Parathyroid adenoma (tissue), 2 donors: ENCODE results near the gene CEP85L.

Source experiments
- H2AFZ ChIP-seq: fragments of 300-600 bp; sonication (generic); one replicate; pipeline ENCODE4 v1.7.0; 2017; ENCODE audit warnings: antibody characterized with exemption, mild to moderate bottlenecking
- H3K27ac ChIP-seq: fragments of 300-600 bp; sonication (generic); one replicate; pipeline ENCODE4 v1.7.0; 2017
- H3K27me3 ChIP-seq: fragments of 300-600 bp; sonication (generic); one replicate; pipeline ENCODE4 v1.7.0; 2017; ENCODE audit warnings: low read length; ENCODE audit not compliant: control insufficient read depth, insufficient read depth
- H3K36me3 ChIP-seq: fragments of 300-600 bp; sonication (generic); one replicate; pipeline ENCODE4 v1.7.0; 2017; ENCODE audit warnings: low read length; ENCODE audit not compliant: control insufficient read depth, insufficient read depth
- H3K4me1 ChIP-seq: fragments of 300-600 bp; sonication (generic); one replicate; pipeline ENCODE4 v1.7.0; 2017; ENCODE audit warnings: control low read depth
- H3K4me2 ChIP-seq: fragments of 300-600 bp; sonication (generic); one replicate; pipeline ENCODE4 v1.7.0; 2017; ENCODE audit warnings: low read length
- H3K4me3 ChIP-seq: fragments of 300-600 bp; sonication (generic); one replicate; pipeline ENCODE4 v1.7.0; 2017; ENCODE audit warnings: low read depth, low read length
- H3K79me2 ChIP-seq: fragments of 300-600 bp; sonication (generic); one replicate; pipeline ENCODE4 v1.7.0; 2017; ENCODE audit warnings: control low read depth
- H3K9ac ChIP-seq: fragments of 300-600 bp; sonication (generic); one replicate; pipeline ENCODE4 v1.7.0; 2017; ENCODE audit warnings: mild to moderate bottlenecking
- H3K9me3 ChIP-seq: fragments of 300-600 bp; sonication (generic); one replicate; pipeline ENCODE4 v1.7.0; 2017; ENCODE audit warnings: low read length; ENCODE audit not compliant: control insufficient read depth
- CTCF ChIP-seq: fragments of 300-600 bp; sonication (generic); IDR thresholded peaks from one replicate; pipeline ENCODE4 v1.7.0; 2017; ENCODE audit warnings: antibody characterized with exemption, mild to moderate bottlenecking
- donor health status: primary hyperparathyroidism.

Gene CEP85L

GRCh38 chr6:118544105-118544504 lies 107.3 kb downstream of the CEP85L start:
- Histone ChIP-seq H3K4me2 (no peak overlapping the region), H3K27ac (no peak overlapping the region), H3K4me1 (no peaks in the 10 kb centered on the region), H3K9ac (no peak overlapping the region), H3K79me2 (peaks cover 14% of the 10 kb centered on the region), H3K9me3 (no peaks in the 10 kb centered on the region), H3K36me3 (no peaks in the 10 kb centered on the region), H3K4me3 (no peak overlapping the region), H3K27me3 (no peaks in the 10 kb centered on the region), H2AFZ (no peak overlapping the region)
- TF ChIP-seq CTCF: no peak

GRCh38 chr6:118542184-118542952 lies 109.0 kb downstream of the CEP85L start:
- no peak overlapping the region for H3K4me2 ChIP-seq
- no peak overlapping the region for H3K4me3 ChIP-seq
- no peaks in the 10 kb centered on the region for H3K4me1 ChIP-seq
- H3K27ac ChIP-seq: no peak overlapping the region
- TF ChIP-seq CTCF: no peak
- no peaks in the 10 kb centered on the region for H3K27me3 ChIP-seq
- no peaks in the 10 kb centered on the region for H3K9me3 ChIP-seq
- no peak overlapping the region for H3K9ac ChIP-seq
- peaks cover 14% of the 10 kb centered on the region for H3K79me2 ChIP-seq
- H2AFZ ChIP-seq: no peak overlapping the region
- H3K36me3 ChIP-seq: no peaks in the 10 kb centered on the region

GRCh38 chr6:118537574-118537973 lies 113.8 kb downstream of the CEP85L start:
- Histone ChIP-seq H3K9ac (no peak overlapping the region), H2AFZ (no peak overlapping the region), H3K4me1 (no peaks in the 10 kb centered on the region), H3K79me2 (peaks cover 13% of the 10 kb centered on the region), H3K36me3 (no peaks in the 10 kb centered on the region), H3K27ac (no peak overlapping the region), H3K27me3 (no peaks in the 10 kb centered on the region), H3K4me3 (no peak overlapping the region), H3K9me3 (no peaks in the 10 kb centered on the region), H3K4me2 (no peak overlapping the region)
- no peak for TF ChIP-seq CTCF

- no peak for TF ChIP-seq CTCF
- Histone ChIP-seq H2AFZ (no peak overlapping the region), H3K27ac (no peak overlapping the region), H3K36me3 (no peaks in the 10 kb centered on the region), H3K27me3 (no peaks in the 10 kb centered on the region), H3K9me3 (no peaks in the 10 kb centered on the region), H3K79me2 (peaks cover 18% of the 10 kb centered on the region), H3K4me1 (no peaks in the 10 kb centered on the region), H3K9ac (no peak overlapping the region), H3K4me2 (no peak overlapping the region), H3K4me3 (no peak overlapping the region)
Measured at GRCh38 chr6:118536478-118536877, 114.9 kb downstream of the CEP85L start.
